OCI-LY3 (cell line): Measurements from ENCODE around the gene SAAL1.

Experiments used
- H2AFZ ChIP-seq: fragments of 200-600, 300-600 bp; shearing (Covaris generic); 2 replicates; pipeline ENCODE4 v1.6.0; 2014; ENCODE audit warnings: antibody characterized with exemption, low read depth, low read length
- H3K27ac ChIP-seq: fragments of 200-600, 300-600 bp; sonication (generic); 2 replicates; pipeline ENCODE4 v1.5.1; 2014; ENCODE audit warnings: mild to moderate bottlenecking, low read length, moderate library complexity, mixed read lengths
- H3K27me3 ChIP-seq: fragments of 200-600, 300-600 bp; sonication (generic); 2 replicates; pipeline ENCODE4 v1.6.1; 2014; ENCODE audit warnings: low read depth, low read length, mixed read lengths
- H3K36me3 ChIP-seq: fragments of 200-600, 300-600 bp; sonication (generic); replicated peaks from 2 replicates; pipeline ENCODE3; 2014; ENCODE audit warnings: low read depth, low read length, mixed read lengths
- H3K4me1 ChIP-seq: fragments of 300-600, 200-600 bp; sonication (generic); 2 replicates; pipeline ENCODE4 v1.6.1; 2014; ENCODE audit warnings: low read length, mixed read lengths
- H3K4me2 ChIP-seq: fragments of 200-600, 300-600 bp; sonication (generic); 2 replicates; pipeline ENCODE4 v1.6.1; 2014; ENCODE audit warnings: low read length, mixed read lengths
- H3K4me3 ChIP-seq: fragments of 300-600, 200-600 bp; sonication (generic); 2 replicates; pipeline ENCODE4 v1.5.1; 2014; ENCODE audit warnings: antibody characterized with exemption, mild to moderate bottlenecking, low read length, moderate library complexity
- H3K79me2 ChIP-seq: fragments of 300-600, 200-600 bp; shearing (Covaris generic); 2 replicates; pipeline ENCODE4 v1.6.1; 2014; ENCODE audit warnings: mild to moderate bottlenecking, low read length, mixed read lengths
- H3K9ac ChIP-seq: fragments of 300-600, 200-600 bp; shearing (Covaris generic); 2 replicates; pipeline ENCODE4 v1.6.0; 2014; ENCODE audit warnings: mild to moderate bottlenecking, low read length, moderate library complexity
- H3K9me3 ChIP-seq: fragments of 200-600, 300-600 bp; shearing (Covaris generic); 2 replicates; pipeline ENCODE4 v1.6.1; 2014; ENCODE audit warnings: low read length, mixed read lengths; ENCODE audit not compliant: insufficient read depth
- H4K20me1 ChIP-seq: fragments of 200-600, 300-600 bp; sonication (generic); 2 replicates; pipeline ENCODE4 v1.6.1; 2016; ENCODE audit warnings: low read length, mixed read lengths; ENCODE audit not compliant: insufficient read depth
- CTCF ChIP-seq: fragments of 200-600, 300-600 bp; sonication (generic); IDR thresholded peaks from 2 replicates; pipeline ENCODE4 v1.5.1; 2014; ENCODE audit warnings: antibody characterized with exemption, low read length, low read depth
- EZH2phosphoT487 ChIP-seq: fragments of 200-600 bp; shearing (Covaris generic); IDR thresholded peaks from 2 replicates; pipeline ENCODE4 v1.6.1; 2018; ENCODE audit warnings: antibody characterized with exemption, mixed run types, low read depth

SAAL1 gene

GRCh38 chr11:18105802-18106574, at the start of gene SAAL1:
SAAL1 (minus strand) TSS chr11:18106082; CDS start chr11:18106041, 41 bp downstream.
- peaks cover 21% of the 10 kb centered on the region for H3K36me3 ChIP-seq
- H4K20me1 ChIP-seq = no peaks in the 10 kb centered on the region
- TF ChIP-seq EZH2phosphoT487 = no peak
- peak; percentile 88 for TF ChIP-seq CTCF
- H3K9me3 ChIP-seq = no peaks in the 10 kb centered on the region
- peak within 1 kb of the TSS; percentile 21; the same call in 1 of the 2 replicates for H3K27ac ChIP-seq
- H3K79me2 ChIP-seq = peaks cover 34% of the 10 kb centered on the region
- peak within 1 kb of the TSS; percentile 93 for H3K4me3 ChIP-seq
- 0 out of 2 replicates have a peak, but pooled peaks cover 4% of the 10 kb centered on the region for H3K27me3 ChIP-seq
- peaks cover 24% of the 10 kb centered on the region for H3K4me1 ChIP-seq
- H3K4me2 ChIP-seq = peak within 1 kb of the TSS; percentile 67
- peak within 1 kb of the TSS; percentile 89 for H3K9ac ChIP-seq
- peak within 1 kb of the TSS; percentile 95 for H2AFZ ChIP-seq

- Histone ChIP-seq H3K4me1 (no peaks in the 10 kb centered on the region), H3K79me2 (no peaks in the 10 kb centered on the region), H3K27me3 (peaks cover 40% of the 10 kb centered on the region), H2AFZ (no peak overlapping the region), H3K36me3 (no peaks in the 10 kb centered on the region), H3K9me3 (no peaks in the 10 kb centered on the region), H4K20me1 (no peaks in the 10 kb centered on the region), H3K27ac (no peak overlapping the region), H3K4me3 (no peak overlapping the region), H3K4me2 (no peak overlapping the region), H3K9ac (no peak overlapping the region)
- no peak for TF ChIP-seq EZH2phosphoT487
- no peak for TF ChIP-seq CTCF
These were observed 45.7 kb upstream of the SAAL1 start for GRCh38 chr11:18151581-18151980.

GRCh38 chr11:18145837-18146236, 40.0 kb upstream of the SAAL1 start:
- Histone ChIP-seq H2AFZ (no peak overlapping the region), H3K79me2 (no peaks in the 10 kb centered on the region), H3K4me2 (peak overlapping the region; percentile 15), H3K27ac (no peak overlapping the region), H3K27me3 (peaks cover 37% of the 10 kb centered on the region), H3K36me3 (no peaks in the 10 kb centered on the region), H3K4me1 (peaks cover 6% of the 10 kb centered on the region), H3K9ac (no peak overlapping the region), H4K20me1 (no peaks in the 10 kb centered on the region), H3K9me3 (no peaks in the 10 kb centered on the region), H3K4me3 (no peak overlapping the region)
- TF ChIP-seq EZH2phosphoT487 (no peak), CTCF (no peak)

GRCh38 chr11:18145025-18145424, 39.1 kb upstream of the SAAL1 start:
- H3K4me2 ChIP-seq = no peak overlapping the region
- H3K79me2 ChIP-seq = no peaks in the 10 kb centered on the region
- no peak overlapping the region for H3K27ac ChIP-seq
- peaks cover 32% of the 10 kb centered on the region for H3K27me3 ChIP-seq
- no peak overlapping the region for H3K9ac ChIP-seq
- TF ChIP-seq CTCF (peak; percentile 45), EZH2phosphoT487 (no peak)
- H4K20me1 ChIP-seq = no peaks in the 10 kb centered on the region
- no peak overlapping the region for H3K4me3 ChIP-seq
- no peaks in the 10 kb centered on the region for H3K9me3 ChIP-seq
- H3K4me1 ChIP-seq = peaks cover 6% of the 10 kb centered on the region
- no peak overlapping the region for H2AFZ ChIP-seq
- no peaks in the 10 kb centered on the region for H3K36me3 ChIP-seq
